Thymus (tissue), 11 donors: ENCODE data around the gene PLEKHA8. TPM values are rescaled to one million over a fixed set of nuclear protein-coding genes. Genes with fewer than 3 reads are reported as not detected.

Experiments used
- DNase-seq, 9 donors: peaks; one replicate each; pipeline ENCODE4 v3.0.0-alpha.2; 2013; ENCODE audit warnings: low spot score in 9 of 9, low read depth in 6 of 9, missing footprints in 1 of 9
- H3K27ac ChIP-seq, 2 donors: one replicate each; pipeline ENCODE4 v1.5.1; 2013; ENCODE audit warnings: control low read depth in 1 of 2, low read depth in 1 of 2, low read length in 1 of 2, mild to moderate bottlenecking in 1 of 2, moderate library complexity in 1 of 2
- H3K27me3 ChIP-seq, 2 donors: one replicate each; pipeline ENCODE4 v1.5.1; 2013; ENCODE audit warnings: low read length in 1 of 2; ENCODE audit not compliant: control insufficient read depth in 2 of 2, insufficient read depth in 1 of 2
- H3K36me3 ChIP-seq, 2 donors: one replicate each; pipeline ENCODE4 v1.5.1; 2013; ENCODE audit warnings: low read length in 1 of 2, mild to moderate bottlenecking in 1 of 2, moderate library complexity in 1 of 2; ENCODE audit not compliant: control insufficient read depth in 2 of 2, insufficient read depth in 2 of 2
- H3K4me1 ChIP-seq, 2 donors: one replicate each; pipeline ENCODE4 v1.5.1; 2013; ENCODE audit warnings: low read length in 2 of 2; ENCODE audit not compliant: control insufficient read depth in 2 of 2, insufficient read depth in 2 of 2
- H3K4me3 ChIP-seq, 2 donors: one replicate each; pipeline ENCODE4 v1.5.1; 2013; ENCODE audit warnings: low read length in 2 of 2, control low read depth in 1 of 2, mild to moderate bottlenecking in 1 of 2
- H3K9me3 ChIP-seq, 2 donors: one replicate each; pipeline ENCODE4 v1.5.1; 2013; ENCODE audit warnings: low read length in 1 of 2, mild to moderate bottlenecking in 1 of 2; ENCODE audit not compliant: control insufficient read depth in 2 of 2, insufficient read depth in 1 of 2
- WGBS: extraction: QIAGEN DNeasy Blood & Tissue Kit; methylation state at CpG from one replicate; pipeline ENCODE4 v1.1.7; 2013; 5-methylcytosine and 5-hydroxymethylcytosine counted together
- polyA plus RNA-seq: library from polyadenylated mRNA; stranded (reverse); fragments of 200-250 nt; gene quantifications from one replicate; pipeline ENCODE4 v1.2.3, GENCODE V29; 2013
- total RNA-seq: library from RNA; stranded (reverse); fragments of 120-200 nt; gene quantifications from one replicate; pipeline ENCODE4 v1.2.4, GENCODE V29; 2013
- donor health status: healthy.

Gene PLEKHA8
- total and polyA plus RNA-seq, 2 donors: 3.9 to 5.7 TPM

DNA sequence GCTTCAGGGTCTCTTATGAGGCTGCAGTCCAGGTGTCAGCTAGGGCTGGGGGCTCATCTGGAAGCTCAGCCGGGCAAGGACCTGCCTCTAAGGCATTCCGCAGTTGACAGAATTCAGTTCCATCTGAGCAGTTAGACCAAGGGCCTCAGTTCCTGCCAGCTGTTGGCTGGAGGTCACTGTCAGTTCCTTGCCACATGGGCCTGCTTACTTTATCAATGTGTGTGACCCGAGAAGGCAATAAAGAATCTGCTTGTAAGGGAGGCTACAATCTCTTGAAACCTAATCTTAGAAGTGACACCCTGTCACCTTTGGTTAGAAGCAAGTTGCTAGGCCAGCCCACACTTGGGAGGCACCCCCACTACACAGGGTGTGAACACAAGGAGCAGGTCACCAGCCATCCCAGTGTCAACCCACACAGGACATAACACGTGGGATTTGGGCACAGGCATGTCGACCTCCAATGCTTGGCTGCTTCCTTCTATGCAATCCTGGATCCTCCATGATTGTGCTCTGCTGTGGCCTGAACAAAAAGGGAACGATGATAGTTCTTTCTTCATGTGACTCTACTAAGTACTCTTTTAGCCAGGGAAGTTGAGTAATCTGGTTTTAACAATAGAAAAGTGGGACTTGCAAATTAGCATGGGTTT, 148.4 kb downstream of the PLEKHA8 start:
- no peaks in the 10 kb centered on the region for H3K27me3 ChIP-seq
- 94% methylated on average over 6 of the region's 6 CpGs for WGBS
- no peak overlapping the region for H3K4me3 ChIP-seq
- no peak overlapping the region for H3K27ac ChIP-seq
- no peak for DNase-seq
- H3K4me1 ChIP-seq: no peaks in the 10 kb centered on the region
- H3K36me3 ChIP-seq: no peaks in the 10 kb centered on the region
- no peaks in the 10 kb centered on the region for H3K9me3 ChIP-seq

DNA sequence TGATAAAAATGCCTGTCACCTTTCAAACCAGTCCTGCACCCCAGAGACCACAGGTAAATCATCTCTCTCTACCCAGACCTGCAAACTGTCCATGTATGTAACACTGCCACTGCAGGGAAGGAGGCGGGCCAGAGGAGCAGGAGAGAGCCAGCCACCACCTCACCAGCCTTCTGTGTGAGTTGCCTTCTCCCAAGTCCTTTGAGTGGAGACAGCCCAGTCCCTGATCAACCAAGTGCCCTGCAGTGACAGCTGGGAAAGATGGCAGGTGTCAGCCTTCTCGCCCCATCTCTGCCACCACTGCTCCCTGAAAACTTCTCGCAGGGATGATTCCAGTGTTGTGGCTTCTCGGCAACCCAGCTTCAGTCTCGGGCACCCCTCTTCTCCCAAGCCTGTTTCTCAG, 149.0 kb downstream of the PLEKHA8 start:
- 98% methylated on average over 5 of the region's 5 CpGs for WGBS

DNA sequence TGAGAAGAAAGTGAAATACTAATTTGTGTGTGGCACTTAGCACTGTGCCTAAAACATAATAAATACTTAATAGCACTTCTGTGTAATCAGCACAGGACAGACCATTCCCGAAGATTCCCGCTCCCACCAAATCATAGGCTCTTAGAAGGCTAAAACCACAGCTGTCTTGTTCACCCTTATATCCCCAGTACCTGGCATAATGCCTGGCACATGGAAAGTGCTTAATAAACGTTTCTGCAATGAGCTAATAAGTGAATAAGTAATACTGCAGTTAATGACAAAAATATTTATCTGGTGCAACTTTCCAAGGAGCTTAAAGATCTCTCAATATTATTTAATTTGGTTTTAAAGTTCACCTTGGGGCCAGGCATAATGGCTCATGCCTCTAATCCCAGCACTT, 149.8 kb downstream of the PLEKHA8 start:
- no peaks in the 10 kb centered on the region for H3K4me1 ChIP-seq
- H3K27me3 ChIP-seq: no peaks in the 10 kb centered on the region
- H3K36me3 ChIP-seq: no peaks in the 10 kb centered on the region
- no peak for DNase-seq
- no peak overlapping the region for H3K4me3 ChIP-seq
- WGBS: 83% methylated on average over 3 of the region's 3 CpGs
- H3K27ac ChIP-seq: no peak overlapping the region
- H3K9me3 ChIP-seq: no peaks in the 10 kb centered on the region

More for the DNA sequence above, 149.0 kb downstream of the PLEKHA8 start:
- DNase-seq: no peak
- no peak overlapping the region for H3K27ac ChIP-seq
- H3K27me3 ChIP-seq: no peaks in the 10 kb centered on the region
- H3K4me3 ChIP-seq: no peak overlapping the region
- no peaks in the 10 kb centered on the region for H3K9me3 ChIP-seq
- no peaks in the 10 kb centered on the region for H3K4me1 ChIP-seq
- H3K36me3 ChIP-seq: no peaks in the 10 kb centered on the region

DNA sequence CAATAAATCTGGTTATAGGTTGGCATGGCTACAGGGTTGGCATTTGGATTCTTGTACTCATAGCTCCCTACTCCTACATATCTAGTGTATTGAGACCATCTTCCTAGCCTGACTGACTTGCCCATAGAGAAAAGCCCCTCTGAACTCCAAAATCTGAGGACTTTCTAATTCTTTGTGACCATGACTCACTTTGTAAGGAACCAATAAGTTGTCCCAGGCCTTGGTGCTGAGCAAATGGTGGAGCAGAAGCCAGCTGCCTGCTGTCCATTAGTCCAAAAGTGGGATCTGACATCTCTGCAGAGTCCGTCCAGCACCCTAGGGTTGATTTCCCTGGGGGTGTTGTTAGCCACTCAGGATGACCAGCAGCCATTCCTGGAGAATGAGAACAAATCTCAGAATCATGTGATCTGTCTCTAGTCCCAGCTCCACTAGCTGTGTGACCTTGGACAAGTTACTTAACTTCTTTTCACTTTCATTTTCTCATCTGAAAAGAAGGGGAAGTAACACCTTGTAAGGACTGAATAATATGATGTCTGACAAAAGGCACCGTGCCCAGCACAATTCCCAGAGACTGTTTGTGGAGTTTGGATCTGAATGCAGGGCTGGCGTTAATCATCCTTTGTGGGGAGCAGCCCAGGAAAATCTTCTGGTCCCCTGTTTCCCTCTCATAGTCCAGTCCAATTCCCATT, 150.7 kb downstream of the PLEKHA8 start:
- H3K36me3 ChIP-seq: no peaks in the 10 kb centered on the region
- H3K4me1 ChIP-seq: no peaks in the 10 kb centered on the region
- H3K27me3 ChIP-seq: no peaks in the 10 kb centered on the region
- 68% methylated on average over 3 of the region's 3 CpGs for WGBS
- no peaks in the 10 kb centered on the region for H3K9me3 ChIP-seq
- no peak overlapping the region for H3K4me3 ChIP-seq
- no peak overlapping the region for H3K27ac ChIP-seq
- DNase-seq: no peak

Other genes starting within 250 kb of the PLEKHA8 start
- gene WIPF3, start 221.9 kb upstream of the PLEKHA8 start, total RNA-seq: 0.14 TPM
- 0.55 TPM for gene WIPF3, start 221.9 kb upstream of the PLEKHA8 start, polyA plus RNA-seq
- 46.7 TPM for gene SCRN1, start 38.6 kb upstream of the PLEKHA8 start, total RNA-seq
- 11.6 TPM for gene SCRN1, start 38.6 kb upstream of the PLEKHA8 start, polyA plus RNA-seq
- gene FKBP14, start 1.7 kb upstream of the PLEKHA8 start, total RNA-seq: 4.5 TPM
- 2.6 TPM for gene FKBP14, start 1.7 kb upstream of the PLEKHA8 start, polyA plus RNA-seq
- 6.4 TPM for gene MTURN, start 106.6 kb downstream of the PLEKHA8 start, total RNA-seq
- 18.9 TPM for gene MTURN, start 106.6 kb downstream of the PLEKHA8 start, polyA plus RNA-seq